K562 treated with DMSO at 1 percent for 48 hours (cell line): ENCODE measurements around the gene ILDR2. TPM values are rescaled to one million over a fixed set of nuclear protein-coding genes. Genes with fewer than 3 reads are reported as not detected.

ENCODE experiments used
- total RNA-seq: library from RNA; unstranded; fragments of 300-600 nt; gene quantifications from 2 replicates; pipeline ENCODE4 v1.2.3, GENCODE V29; 2022; ENCODE audit warnings: low replicate concordance; ENCODE audit errors: extremely low read depth

Gene ILDR2, protein sequence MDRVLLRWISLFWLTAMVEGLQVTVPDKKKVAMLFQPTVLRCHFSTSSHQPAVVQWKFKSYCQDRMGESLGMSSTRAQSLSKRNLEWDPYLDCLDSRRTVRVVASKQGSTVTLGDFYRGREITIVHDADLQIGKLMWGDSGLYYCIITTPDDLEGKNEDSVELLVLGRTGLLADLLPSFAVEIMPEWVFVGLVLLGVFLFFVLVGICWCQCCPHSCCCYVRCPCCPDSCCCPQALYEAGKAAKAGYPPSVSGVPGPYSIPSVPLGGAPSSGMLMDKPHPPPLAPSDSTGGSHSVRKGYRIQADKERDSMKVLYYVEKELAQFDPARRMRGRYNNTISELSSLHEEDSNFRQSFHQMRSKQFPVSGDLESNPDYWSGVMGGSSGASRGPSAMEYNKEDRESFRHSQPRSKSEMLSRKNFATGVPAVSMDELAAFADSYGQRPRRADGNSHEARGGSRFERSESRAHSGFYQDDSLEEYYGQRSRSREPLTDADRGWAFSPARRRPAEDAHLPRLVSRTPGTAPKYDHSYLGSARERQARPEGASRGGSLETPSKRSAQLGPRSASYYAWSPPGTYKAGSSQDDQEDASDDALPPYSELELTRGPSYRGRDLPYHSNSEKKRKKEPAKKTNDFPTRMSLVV
- total RNA-seq: not detected in 2 replicates

DNA sequence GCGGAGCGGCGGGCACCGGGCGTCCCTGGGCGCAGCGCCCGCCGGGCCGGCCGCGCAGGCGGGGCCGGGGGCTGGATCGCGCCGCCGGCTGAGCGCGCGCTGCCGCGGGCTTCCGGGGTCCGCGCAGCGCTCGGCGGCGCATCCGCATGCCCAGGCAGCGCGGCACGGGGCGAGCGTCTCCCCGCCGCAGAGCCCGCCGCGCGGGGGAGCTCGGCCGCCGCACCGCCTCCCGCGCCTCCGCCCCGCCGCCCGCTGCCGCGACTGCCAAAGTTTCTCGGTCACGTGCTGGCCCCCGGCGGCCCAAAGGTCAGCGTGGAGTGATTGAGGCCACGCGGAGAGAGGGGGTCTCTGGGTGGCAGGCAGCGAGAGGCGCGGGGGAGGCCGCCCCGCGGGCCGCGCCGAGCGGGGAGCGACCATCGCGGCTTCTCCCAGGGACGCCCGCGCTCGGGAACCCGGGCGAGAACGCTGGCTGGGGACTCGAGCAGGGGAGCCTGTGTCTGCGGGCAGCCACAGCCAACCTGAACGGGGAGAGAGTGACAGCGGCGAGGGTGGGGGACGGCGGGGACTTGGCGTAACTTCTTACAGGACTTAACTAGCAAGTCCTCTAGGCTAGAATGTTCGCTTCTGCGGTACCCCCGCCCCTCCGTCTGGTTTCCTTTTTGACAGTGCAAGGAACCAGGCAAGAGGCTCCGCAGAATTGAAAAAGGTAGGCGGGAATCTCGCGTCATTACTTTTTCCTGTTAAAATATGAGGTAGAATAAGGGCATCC is at the start of gene ILDR2:
TSS of gene ILDR2 (minus strand) at position 180 of the 769 bp plus-strand sequence. CDS start 272 bp downstream, outside the sequence.

DNA sequence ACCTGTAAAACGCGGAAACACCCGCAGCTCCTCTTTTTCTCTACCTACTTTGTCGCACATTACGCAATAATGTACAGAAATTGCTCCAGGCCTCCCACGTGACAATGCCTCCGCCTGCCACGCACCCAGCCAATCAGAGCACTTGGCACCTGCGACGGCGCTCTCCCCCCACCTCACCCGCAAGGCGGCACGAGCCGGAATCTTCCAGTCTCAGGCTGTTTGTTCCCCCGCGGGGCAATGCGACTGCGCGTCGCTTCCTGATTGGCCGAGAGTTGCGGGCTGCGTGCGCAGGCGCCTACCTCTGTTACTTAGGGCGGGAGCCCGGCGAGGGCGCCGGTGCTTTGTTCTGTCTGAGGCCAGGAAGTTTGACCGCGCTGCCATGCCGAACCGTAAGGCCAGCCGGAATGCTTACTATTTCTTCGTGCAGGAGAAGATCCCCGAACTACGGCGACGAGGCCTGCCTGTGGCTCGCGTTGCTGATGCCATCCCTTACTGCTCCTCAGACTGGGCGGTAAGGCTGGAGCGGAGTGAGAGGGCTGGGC is 13.7 kb upstream of the ILDR2 start, which contains the start of gene MAEL:
TSS of gene MAEL (plus strand) at position 307 of the 542 bp plus-strand sequence. CDS start at position 380, 73 bp downstream.

DNA sequence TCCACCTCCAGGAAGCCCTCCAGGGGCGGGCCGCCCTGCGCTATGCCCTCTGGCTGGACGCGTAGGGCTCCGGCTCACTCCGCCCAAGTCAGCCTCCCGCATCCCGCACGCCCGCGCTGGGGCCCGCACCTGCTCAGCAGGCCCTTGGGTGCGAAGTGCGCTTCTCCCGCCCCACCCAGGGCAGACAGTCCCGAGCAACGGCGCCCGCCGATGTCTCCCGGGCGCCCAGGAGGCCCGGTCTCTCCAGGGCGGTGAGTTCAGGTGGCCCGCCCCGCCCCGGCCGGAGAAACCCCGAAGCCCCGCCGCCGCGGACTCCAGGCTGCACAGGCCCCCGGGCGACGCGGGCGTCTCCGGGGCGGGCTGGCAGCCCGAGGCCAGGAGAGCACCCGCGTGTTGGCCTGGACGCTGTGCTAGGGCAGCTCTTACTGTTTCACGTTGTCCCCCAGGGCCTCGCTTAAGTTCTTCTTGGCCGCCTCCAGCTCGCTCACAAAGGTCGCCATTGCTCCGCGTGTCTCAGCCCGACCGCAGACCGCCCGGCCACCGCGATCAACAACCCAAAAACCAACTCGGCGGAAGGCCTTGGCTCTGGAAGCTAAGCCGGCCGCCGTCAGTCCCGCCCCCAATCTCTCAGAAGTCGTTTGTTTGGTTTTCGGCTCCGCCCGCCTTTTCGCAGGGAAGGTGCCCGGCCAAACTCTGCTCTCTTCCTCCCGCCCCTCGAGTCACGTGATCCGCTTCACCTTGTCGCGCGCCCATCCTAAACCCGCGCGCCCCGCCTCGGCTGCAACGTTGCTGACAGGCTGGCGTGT is 99.4 kb downstream of the ILDR2 start, which contains the start of gene TADA1:
TSS of gene TADA1 (minus strand) at position 531 of the 806 bp plus-strand sequence. CDS start at position 500, 31 bp downstream.

Other genes starting within 250 kb of the ILDR2 start
- not detected in 2 replicates for gene POGK, start 136.1 kb downstream of the ILDR2 start, total RNA-seq
- not detected in 2 replicates for gene TADA1, start 99.3 kb downstream of the ILDR2 start, total RNA-seq
- not detected in 2 replicates for gene MAEL, start 13.7 kb upstream of the ILDR2 start, total RNA-seq
- not detected in 2 replicates for gene GPA33, start 114.8 kb upstream of the ILDR2 start, total RNA-seq
- not detected in 2 replicates for gene STYXL2, start 118.5 kb upstream of the ILDR2 start, total RNA-seq
- gene POU2F1, start 245.3 kb upstream of the ILDR2 start, total RNA-seq: not detected in 2 replicates